Mammary epithelial cell (primary cell): ENCODE measurements around the gene NOVA2.

Experiments
- EZH2 ChIP-seq: IDR thresholded peaks from 2 replicates; pipeline ENCODE4 v1.6.1; 2012; ENCODE audit warnings: low read length, inconsistent platforms, borderline replicate concordance
- TF ChIP-seq, protein P1 (sequence below), 2 donors: IDR thresholded peaks in 1 of 2; conservative IDR thresholded peaks in 1 of 2; 2 replicates each; pipeline ENCODE4 v1.5.1; 2011 to 2012; ENCODE audit warnings: inconsistent platforms in 2 of 2, low read length in 2 of 2, mild to moderate bottlenecking in 2 of 2, control low read depth in 1 of 2, low read depth in 1 of 2; ENCODE audit not compliant: insufficient read depth in 1 of 2; ENCODE audit errors: extremely low read depth in 1 of 2

DNA sequence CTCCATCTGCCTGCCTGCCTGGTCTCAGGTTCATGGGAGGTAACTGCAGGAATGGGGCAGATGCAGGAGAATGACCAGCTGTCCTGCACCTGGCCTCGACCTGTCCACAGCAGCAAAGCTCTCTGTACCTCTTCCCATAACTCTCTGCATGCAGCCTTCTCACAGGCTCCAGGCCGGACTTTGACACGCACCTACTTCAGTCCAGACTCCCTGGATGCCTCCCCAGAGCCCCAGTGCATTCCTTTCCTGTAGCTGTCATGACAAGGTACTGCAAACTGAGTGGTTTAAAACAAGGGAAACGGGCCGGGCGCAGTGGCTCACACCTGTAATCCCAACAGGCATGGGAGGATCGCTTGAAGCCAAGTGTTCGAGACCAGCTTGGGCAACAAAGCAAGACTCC, 62.4 kb downstream of the NOVA2 start:
- TF ChIP-seq, protein P1, sequence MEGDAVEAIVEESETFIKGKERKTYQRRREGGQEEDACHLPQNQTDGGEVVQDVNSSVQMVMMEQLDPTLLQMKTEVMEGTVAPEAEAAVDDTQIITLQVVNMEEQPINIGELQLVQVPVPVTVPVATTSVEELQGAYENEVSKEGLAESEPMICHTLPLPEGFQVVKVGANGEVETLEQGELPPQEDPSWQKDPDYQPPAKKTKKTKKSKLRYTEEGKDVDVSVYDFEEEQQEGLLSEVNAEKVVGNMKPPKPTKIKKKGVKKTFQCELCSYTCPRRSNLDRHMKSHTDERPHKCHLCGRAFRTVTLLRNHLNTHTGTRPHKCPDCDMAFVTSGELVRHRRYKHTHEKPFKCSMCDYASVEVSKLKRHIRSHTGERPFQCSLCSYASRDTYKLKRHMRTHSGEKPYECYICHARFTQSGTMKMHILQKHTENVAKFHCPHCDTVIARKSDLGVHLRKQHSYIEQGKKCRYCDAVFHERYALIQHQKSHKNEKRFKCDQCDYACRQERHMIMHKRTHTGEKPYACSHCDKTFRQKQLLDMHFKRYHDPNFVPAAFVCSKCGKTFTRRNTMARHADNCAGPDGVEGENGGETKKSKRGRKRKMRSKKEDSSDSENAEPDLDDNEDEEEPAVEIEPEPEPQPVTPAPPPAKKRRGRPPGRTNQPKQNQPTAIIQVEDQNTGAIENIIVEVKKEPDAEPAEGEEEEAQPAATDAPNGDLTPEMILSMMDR (conservative IDR thresholded peaks at IDR 0.05 in 1 of 2, IDR thresholded peaks at IDR 0.05 in 1 of 2; ENCODE audit: extremely low read depth in 1 of 2, insufficient read depth in 1 of 2, low read depth in 1 of 2, low read length in 2 of 2) = no peak
- no peak for TF ChIP-seq EZH2
